CD4-positive, CD25-positive, alpha-beta regulatory T cell (primary cell): ENCODE measurements around the gene MAP2K6. TPM values are rescaled to one million over a fixed set of nuclear protein-coding genes. Genes with fewer than 3 reads are reported as not detected.

Experiments used
- ATAC-seq, 2 donors: fragments of 150-1000 bp; cut with Tn5 transposase; one replicate each; pipeline ENCODE4 v1.10.0; 2021; ENCODE audit warnings: low read depth in 2 of 2, moderate number of reproducible peaks in 2 of 2, moderate library complexity in 1 of 2
- DNase-seq, 3 donors: peaks; one replicate each; pipeline versions ENCODE4 v3.0.0 to v3.0.0-alpha.2; 2012 to 2022; ENCODE audit warnings: mixed read lengths in 1 of 3
- H3K27ac ChIP-seq: one replicate; pipeline ENCODE4 v1.7.0; 2013; ENCODE audit warnings: mild to moderate bottlenecking, low read length; ENCODE audit not compliant: insufficient read depth, poor library complexity, severe bottlenecking
- H3K27me3 ChIP-seq: one replicate; pipeline ENCODE4 v1.7.0; 2013; ENCODE audit warnings: low read length; ENCODE audit not compliant: control insufficient read depth, insufficient read depth
- H3K36me3 ChIP-seq: one replicate; pipeline ENCODE4 v1.7.0; 2013; ENCODE audit warnings: mild to moderate bottlenecking, low read length, moderate library complexity; ENCODE audit not compliant: control insufficient read depth, insufficient read depth
- H3K4me1 ChIP-seq: 2 replicates; pipeline ENCODE4 v1.7.0; 2013; ENCODE audit warnings: mild to moderate bottlenecking, low read length; ENCODE audit not compliant: insufficient read depth, control insufficient read depth, poor library complexity, severe bottlenecking
- H3K4me3 ChIP-seq: one replicate; pipeline ENCODE4 v1.7.0; 2013; ENCODE audit warnings: low read depth, mild to moderate bottlenecking, low read length, moderate library complexity
- H3K9me3 ChIP-seq, 2 experiments: 1 replicate in 1 of 2; 2 replicates in 1 of 2; pipeline ENCODE4 v1.7.0; 2013; ENCODE audit warnings: low read length in 2 of 2, mild to moderate bottlenecking in 1 of 2, moderate library complexity in 1 of 2; ENCODE audit not compliant: control insufficient read depth in 2 of 2
- H3K27ac Mint-ChIP-seq, 3 donors: one replicate each; pipeline ENCODE4 v1.8.0; 2020 to 2022; ENCODE audit warnings: mild to moderate bottlenecking in 3 of 3, mixed read lengths in 3 of 3, moderate library complexity in 2 of 3
- H3K27me3 Mint-ChIP-seq: one replicate; pipeline ENCODE4 v1.8.0; 2022; ENCODE audit warnings: mild to moderate bottlenecking, mixed read lengths
- H3K36me3 Mint-ChIP-seq: one replicate; pipeline ENCODE4 v1.8.0; 2020; ENCODE audit warnings: mixed read lengths
- H3K4me1 Mint-ChIP-seq, 4 donors: one replicate each; pipeline ENCODE4 v1.8.0; 2020 to 2022; ENCODE audit warnings: mixed read lengths in 4 of 4, mild to moderate bottlenecking in 1 of 4
- H3K4me3 Mint-ChIP-seq, 4 donors: one replicate each; pipeline ENCODE4 v1.8.0; 2020 to 2022; ENCODE audit warnings: mild to moderate bottlenecking in 4 of 4, mixed read lengths in 4 of 4, moderate library complexity in 3 of 4
- H3K9me3 Mint-ChIP-seq, 7 donors: one replicate each; pipeline ENCODE4 v1.8.0; 2020 to 2022; ENCODE audit warnings: mixed read lengths in 7 of 7, mild to moderate bottlenecking in 3 of 7, moderate library complexity in 2 of 7
- polyA plus RNA-seq, 4 donors: library from polyadenylated mRNA; unstranded; fragments of 300-500 nt; fragmentation: Illumina TruSeq; gene quantifications; one replicate each; pipeline ENCODE4 v1.2.3, GENCODE V29; 2021
- total RNA-seq: library from RNA; stranded (reverse); gene quantifications from one replicate; pipeline ENCODE4 v1.2.3, GENCODE V29; 2022

The MAP2K6 gene
- total RNA-seq (17.3 TPM), polyA plus RNA-seq (10 to 100 TPM; 10.3 to 16.4 (median 13.2) TPM)

DNA sequence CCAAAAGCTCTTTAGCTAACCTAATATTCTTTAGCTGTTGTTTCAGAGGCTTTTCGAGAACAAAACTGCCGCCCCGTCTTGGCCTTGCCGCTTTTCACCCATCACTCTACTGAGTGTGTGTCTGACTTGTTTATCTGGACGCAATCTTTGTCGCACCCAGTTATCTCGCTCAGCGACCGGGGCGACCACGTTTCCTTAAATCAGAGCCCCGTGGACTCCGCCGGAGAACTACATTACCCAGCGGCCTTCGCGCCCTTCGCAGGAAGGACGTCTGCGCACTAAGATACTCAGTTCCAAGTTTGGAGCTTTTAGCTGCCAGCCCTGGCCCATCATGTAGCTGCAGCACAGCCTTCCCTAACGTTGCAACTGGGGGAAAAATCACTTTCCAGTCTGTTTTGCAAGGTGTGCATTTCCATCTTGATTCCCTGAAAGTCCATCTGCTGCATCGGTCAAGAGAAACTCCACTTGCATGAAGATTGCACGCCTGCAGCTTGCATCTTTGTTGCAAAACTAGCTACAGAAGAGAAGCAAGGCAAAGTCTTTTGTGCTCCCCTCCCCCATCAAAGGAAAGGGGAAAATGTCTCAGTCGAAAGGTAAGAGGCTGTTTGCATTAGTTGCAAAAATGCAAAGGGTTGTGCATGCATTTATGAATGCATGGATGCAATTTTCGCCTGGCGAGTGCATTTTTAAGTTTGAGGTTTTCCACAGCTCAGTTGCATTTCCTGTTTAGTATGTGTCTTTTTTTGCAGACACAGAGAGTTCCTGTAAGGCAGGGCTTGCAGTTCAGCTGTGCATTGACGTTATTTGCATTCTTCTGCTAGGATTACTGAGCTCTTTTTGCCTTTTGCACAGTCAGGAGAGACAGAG, at the start of gene MAP2K6:
TSS of gene MAP2K6 (plus strand) at position 290 of the 867 bp plus-strand sequence. CDS start at position 578, 288 bp downstream.
- H3K4me3 Mint-ChIP-seq, result peak within 1 kb of the TSS in 1 of 4 donors; percentile 18
- peak within 1 kb of the TSS; percentile 10 for H3K27ac ChIP-seq

DNA sequence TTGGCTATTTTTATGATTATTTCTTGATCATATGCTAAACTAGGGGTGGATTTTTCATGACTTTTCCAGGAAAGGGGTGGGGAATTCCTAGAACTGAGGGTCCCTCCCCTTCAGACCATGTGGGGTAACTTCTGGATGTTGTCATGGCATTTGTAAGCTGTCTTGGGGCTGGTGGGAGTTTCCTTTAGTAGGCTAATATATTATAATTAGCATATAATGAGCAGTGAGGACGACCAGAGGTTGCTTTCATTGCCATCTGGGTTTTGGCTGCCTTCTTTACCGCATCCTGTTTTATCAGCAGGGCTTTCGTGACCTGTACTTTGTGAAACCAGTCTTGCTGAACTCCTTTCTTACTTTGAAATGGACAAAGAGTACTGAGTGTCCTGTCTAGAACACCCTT, 47.2 kb upstream of the MAP2K6 start:
- H3K27me3 ChIP-seq, result peaks cover 3% of the 10 kb centered on the region
- Mint-ChIP-seq H3K36me3 (peaks cover 4% of the 10 kb centered on the region), H3K27ac (no peak overlapping the region), H3K4me1 (peaks cover 0 to 5% (median 2%) of the 10 kb centered on the region in 4 donors), H3K27me3 (peaks cover 15% of the 10 kb centered on the region), H3K4me3 (no peak overlapping the region), H3K9me3 (peaks cover 0 to 5% (median 0%) of the 10 kb centered on the region in 7 donors)
- DNase-seq, result peak in 1 of 3 donors; percentile 26
- no peaks in the 10 kb centered on the region for H3K9me3 ChIP-seq
- H3K27ac ChIP-seq, result no peak overlapping the region
- H3K36me3 ChIP-seq, result no peaks in the 10 kb centered on the region
- ATAC-seq, result no peak
- H3K4me1 ChIP-seq, result no peaks in the 10 kb centered on the region
- no peak overlapping the region for H3K4me3 ChIP-seq

More for the DNA sequence above, at the start of gene MAP2K6:
- ATAC-seq (peak; percentile 97 to 98), DNase-seq (peak; percentile 67 to 88 (median 81))
- Histone ChIP-seq H3K4me1 (peaks cover 32% of the 10 kb centered on the region), H3K4me3 (peak within 1 kb of the TSS; percentile 94), H3K27me3 (no peaks in the 10 kb centered on the region), H3K9me3 (no peaks in the 10 kb centered on the region), H3K36me3 (no peaks in the 10 kb centered on the region)
- H3K27ac Mint-ChIP-seq, result no peak within 1 kb of the TSS
- H3K36me3 Mint-ChIP-seq, result no peaks in the 10 kb centered on the region
- no peaks in the 10 kb centered on the region for H3K9me3 Mint-ChIP-seq
- no peaks in the 10 kb centered on the region for H3K27me3 Mint-ChIP-seq
- H3K4me1 Mint-ChIP-seq, result peaks cover 0 to 8% (median 4%) of the 10 kb centered on the region in 4 donors

DNA sequence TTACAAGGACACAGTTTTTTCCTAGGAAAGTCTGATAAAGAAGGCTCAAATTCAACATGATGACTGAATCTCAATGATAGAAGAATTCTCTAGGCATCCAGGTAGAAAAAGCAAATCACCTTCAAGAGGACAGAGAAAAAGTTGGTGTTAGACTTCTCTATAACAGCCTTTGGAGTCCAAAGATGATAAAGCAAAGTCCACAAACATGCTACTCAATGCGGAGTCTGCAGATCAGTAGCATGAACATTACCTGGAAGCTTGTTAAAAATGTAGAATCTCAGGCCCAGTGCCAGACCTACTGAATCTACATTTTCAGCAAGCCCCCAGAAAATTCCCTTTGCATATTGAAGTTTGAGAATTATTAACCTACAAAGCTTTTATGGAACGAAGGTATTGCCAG, 41.4 kb upstream of the MAP2K6 start:
- H3K27me3 ChIP-seq, result no peaks in the 10 kb centered on the region
- Mint-ChIP-seq H3K9me3 (peaks cover 0 to 3% (median 0%) of the 10 kb centered on the region in 7 donors), H3K36me3 (peaks cover 4% of the 10 kb centered on the region), H3K4me3 (no peak overlapping the region), H3K4me1 (peaks cover 0 to 4% (median 1%) of the 10 kb centered on the region in 4 donors), H3K27me3 (peaks cover 15% of the 10 kb centered on the region), H3K27ac (no peak overlapping the region)
- DNase-seq (no peak), ATAC-seq (no peak)
- no peaks in the 10 kb centered on the region for H3K4me1 ChIP-seq
- H3K4me3 ChIP-seq, result no peak overlapping the region
- no peaks in the 10 kb centered on the region for H3K36me3 ChIP-seq
- no peak overlapping the region for H3K27ac ChIP-seq
- H3K9me3 ChIP-seq, result no peaks in the 10 kb centered on the region

DNA sequence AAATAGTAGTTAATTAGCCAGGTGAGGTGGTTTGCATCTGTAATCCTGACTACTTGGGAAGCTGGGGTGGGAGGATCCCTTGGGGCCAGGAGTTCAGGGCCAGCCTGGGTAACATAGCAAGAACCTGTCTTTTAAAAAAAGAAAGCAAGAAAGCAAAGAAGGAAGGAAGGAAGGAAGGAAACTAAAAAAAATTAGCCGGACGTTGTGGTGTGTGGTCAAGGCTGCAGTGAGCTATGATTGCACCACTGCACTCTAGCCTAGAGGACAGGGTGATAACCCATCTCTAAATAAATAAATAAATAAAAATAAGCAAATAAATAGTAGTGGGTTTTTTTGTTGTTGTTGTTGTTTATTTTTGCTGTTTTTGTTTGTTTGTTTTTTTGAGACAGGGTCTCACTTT, 39.3 kb upstream of the MAP2K6 start:
- H3K27me3 ChIP-seq, result no peaks in the 10 kb centered on the region
- H3K27me3 Mint-ChIP-seq, result peaks cover 4% of the 10 kb centered on the region
- no peak overlapping the region for H3K4me3 ChIP-seq
- ATAC-seq, result no peak
- peaks cover 0 to 2% (median under 1%) of the 10 kb centered on the region in 4 donors for H3K4me1 Mint-ChIP-seq
- H3K36me3 ChIP-seq, result no peaks in the 10 kb centered on the region
- H3K4me3 Mint-ChIP-seq, result no peak overlapping the region
- no peaks in the 10 kb centered on the region for H3K9me3 ChIP-seq
- no peaks in the 10 kb centered on the region for H3K4me1 ChIP-seq
- no peaks in the 10 kb centered on the region for H3K36me3 Mint-ChIP-seq
- DNase-seq, result no peak
- H3K27ac ChIP-seq, result no peak overlapping the region
- no peak overlapping the region for H3K27ac Mint-ChIP-seq
- H3K9me3 Mint-ChIP-seq, result peaks cover 0 to 1% (median 0%) of the 10 kb centered on the region in 7 donors

DNA sequence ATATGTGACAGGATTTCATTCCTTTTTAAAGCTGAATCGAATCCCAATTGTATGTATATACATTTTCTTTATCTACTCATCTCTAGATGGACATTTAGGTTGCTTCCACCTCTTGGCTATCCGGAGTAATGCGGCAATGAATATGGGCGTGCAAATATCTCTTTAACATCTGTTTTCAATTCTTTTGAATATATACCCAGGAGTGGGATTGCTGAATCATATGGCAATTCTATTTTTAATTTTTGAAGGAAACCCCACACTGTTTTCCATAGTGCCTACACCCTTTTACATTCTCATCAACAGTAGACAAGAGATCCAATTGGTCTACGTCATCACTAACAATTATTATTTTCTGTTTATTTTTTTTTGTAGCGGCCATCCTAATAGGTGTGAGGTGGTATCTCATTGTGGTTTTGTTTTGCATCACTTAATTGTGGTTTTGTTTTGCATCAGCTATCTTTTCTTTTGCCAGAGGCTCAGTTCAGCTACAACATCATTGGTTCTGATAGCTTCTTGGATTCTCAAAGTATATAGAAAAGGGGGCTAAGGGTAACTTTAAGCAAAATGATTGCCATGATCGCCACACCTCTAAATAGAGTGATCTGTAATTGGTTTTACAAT, 25.6 kb upstream of the MAP2K6 start:
- Mint-ChIP-seq H3K9me3 (no peaks in the 10 kb centered on the region), H3K4me3 (no peak overlapping the region), H3K36me3 (no peaks in the 10 kb centered on the region), H3K27me3 (peaks cover 12% of the 10 kb centered on the region), H3K4me1 (no peaks in the 10 kb centered on the region), H3K27ac (no peak overlapping the region)
- H3K4me1 ChIP-seq, result no peaks in the 10 kb centered on the region
- no peak for DNase-seq
- no peaks in the 10 kb centered on the region for H3K36me3 ChIP-seq
- H3K9me3 ChIP-seq, result no peaks in the 10 kb centered on the region
- no peak overlapping the region for H3K4me3 ChIP-seq
- ATAC-seq, result no peak
- H3K27ac ChIP-seq, result no peak overlapping the region
- no peaks in the 10 kb centered on the region for H3K27me3 ChIP-seq

DNA sequence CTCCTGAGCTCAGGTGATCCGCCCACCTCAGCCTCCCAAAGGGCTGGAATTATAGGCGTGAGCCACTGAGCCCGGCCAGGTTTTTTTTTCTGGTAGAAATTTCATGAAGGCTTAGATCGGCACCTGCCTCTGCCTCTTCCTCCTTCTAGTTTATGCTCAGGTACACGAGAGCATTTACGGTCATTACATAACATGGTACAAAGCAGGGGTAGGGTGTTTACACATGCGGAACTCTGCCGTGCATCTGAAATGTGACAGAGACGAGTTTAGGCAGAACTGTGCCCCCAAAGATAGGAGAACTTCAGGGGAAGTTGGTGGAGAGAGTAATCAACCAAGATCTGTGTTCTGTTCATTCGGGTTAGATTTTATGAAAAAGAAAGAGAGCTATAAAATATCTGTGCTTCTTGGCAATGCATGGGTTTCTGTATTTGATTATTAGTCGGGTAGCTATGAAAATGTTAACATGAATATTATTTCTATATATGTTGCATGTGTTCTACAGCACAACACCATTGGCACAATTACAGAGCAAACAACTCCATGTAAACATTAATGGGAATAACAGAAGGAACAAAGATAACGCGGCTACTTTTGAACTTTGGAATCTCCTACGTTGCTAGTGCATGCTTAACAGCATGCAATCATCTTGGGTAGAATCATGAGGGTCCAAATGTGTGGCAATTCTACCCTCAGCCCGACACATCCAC, 23.5 kb upstream of the MAP2K6 start:
- H3K4me3 ChIP-seq, result no peak overlapping the region
- H3K4me3 Mint-ChIP-seq, result no peak overlapping the region
- H3K9me3 ChIP-seq, result no peaks in the 10 kb centered on the region
- no peaks in the 10 kb centered on the region for H3K9me3 Mint-ChIP-seq
- peaks cover 12% of the 10 kb centered on the region for H3K27me3 Mint-ChIP-seq
- no peaks in the 10 kb centered on the region for H3K36me3 ChIP-seq
- no peak overlapping the region for H3K27ac ChIP-seq
- no peak for ATAC-seq
- DNase-seq, result no peak
- no peak overlapping the region for H3K27ac Mint-ChIP-seq
- H3K4me1 ChIP-seq, result no peaks in the 10 kb centered on the region
- H3K4me1 Mint-ChIP-seq, result no peaks in the 10 kb centered on the region
- H3K36me3 Mint-ChIP-seq, result no peaks in the 10 kb centered on the region
- H3K27me3 ChIP-seq, result no peaks in the 10 kb centered on the region

DNA sequence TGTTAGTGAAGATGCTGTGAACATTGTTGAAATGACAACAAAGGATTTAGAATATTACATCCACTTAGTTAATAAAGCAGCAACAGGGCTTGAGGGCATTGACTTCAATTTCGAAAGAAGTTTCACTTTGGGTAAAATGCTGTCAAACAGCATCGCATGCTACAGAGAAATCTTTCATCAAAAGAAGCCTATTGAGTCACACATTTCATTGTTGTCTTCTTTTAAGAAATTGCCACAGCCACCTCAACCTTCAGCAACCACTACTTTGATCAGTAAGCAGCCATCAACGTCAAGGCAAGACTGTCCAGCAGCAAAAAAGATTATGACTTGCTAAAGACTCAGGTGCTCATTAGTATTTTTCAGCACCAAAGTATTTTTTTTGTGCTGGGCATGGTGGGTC, 13.2 kb upstream of the MAP2K6 start:
- no peaks in the 10 kb centered on the region for H3K4me1 Mint-ChIP-seq
- no peaks in the 10 kb centered on the region for H3K9me3 Mint-ChIP-seq
- no peak overlapping the region for H3K27ac Mint-ChIP-seq
- H3K36me3 ChIP-seq, result no peaks in the 10 kb centered on the region
- no peak overlapping the region for H3K4me3 ChIP-seq
- no peaks in the 10 kb centered on the region for H3K4me1 ChIP-seq
- H3K4me3 Mint-ChIP-seq, result no peak overlapping the region
- DNase-seq (no peak), ATAC-seq (no peak)
- H3K27ac ChIP-seq, result no peak overlapping the region
- no peaks in the 10 kb centered on the region for H3K27me3 ChIP-seq
- peaks cover 6% of the 10 kb centered on the region for H3K27me3 Mint-ChIP-seq
- H3K36me3 Mint-ChIP-seq, result no peaks in the 10 kb centered on the region
- H3K9me3 ChIP-seq, result no peaks in the 10 kb centered on the region
